ENCODE data around the gene GNA14. TPM values are rescaled to one million over a fixed set of nuclear protein-coding genes. Genes with fewer than 3 reads are reported as not detected.
A peak's percentile ranks its signal among the peaks of the same experiment; 100 is the strongest.

The GNA14 gene
- total RNA-seq, 2 donors from 2014 or later: 0.62 to 8.0 TPM

- peak overlapping the region; percentile 57 for H3K27ac Mint-ChIP-seq
- no peaks in the 10 kb centered on the region for H3K4me1 ChIP-seq (ENCODE audit: control insufficient read depth, insufficient read depth, low read length)
- no peak overlapping the region for H3K4me3 Mint-ChIP-seq
These were observed 114.5 kb downstream of the GNA14 start for GRCh38 chr9:77533671-77534070.

GRCh38 chr9:77532607-77533006 is 115.5 kb downstream of the GNA14 start:
- no peak overlapping the region for H3K27ac ChIP-seq (ENCODE audit: low read depth, low read length)
- Mint-ChIP-seq H3K4me3 (no peak overlapping the region), H3K27ac (peak overlapping the region; percentile 71), H3K9me3 (peaks cover 7% of the 10 kb centered on the region), H3K4me1 (peaks cover 48% of the 10 kb centered on the region), H3K36me3 (ENCODE audit: low read depth) (peaks cover 6% of the 10 kb centered on the region), H3K27me3 (ENCODE audit: insufficient read depth) (no peaks in the 10 kb centered on the region)
- TF ChIP-seq CTCF (conservative IDR thresholded peaks at IDR 0.05): no peak
- DNase-seq: peak; percentile 69
- H3K27me3 ChIP-seq (ENCODE audit: control insufficient read depth, insufficient read depth, low read length, poor library complexity, severe bottlenecking): no peaks in the 10 kb centered on the region
- H3K36me3 ChIP-seq (ENCODE audit: control insufficient read depth, insufficient read depth, low read length): no peaks in the 10 kb centered on the region
- no peaks in the 10 kb centered on the region for H3K4me1 ChIP-seq (ENCODE audit: control insufficient read depth, insufficient read depth, low read length)
- H3K9ac ChIP-seq (ENCODE audit: extremely low read depth, low read length, poor library complexity, severe bottlenecking): no peak overlapping the region
- WGBS, 2 experiments (ENCODE audit: insufficient coverage in 1 of 2, insufficient read length in 1 of 2): 70 to 78% methylated on average over 2 to 4 of the region's 5 CpGs
- H3K9me3 ChIP-seq (ENCODE audit: control insufficient read depth, low read length): no peaks in the 10 kb centered on the region
- H3K4me3 ChIP-seq (ENCODE audit: low read length): no peak overlapping the region

More at GRCh38 chr9:77533671-77534070, 114.5 kb downstream of the GNA14 start:
- H3K36me3 Mint-ChIP-seq (ENCODE audit: low read depth): peaks cover 6% of the 10 kb centered on the region
- Histone ChIP-seq H3K4me3 (ENCODE audit: low read length) (peak overlapping the region; percentile 59), H3K27me3 (ENCODE audit: control insufficient read depth, insufficient read depth, low read length, poor library complexity, severe bottlenecking) (no peaks in the 10 kb centered on the region), H3K27ac (ENCODE audit: low read depth, low read length) (no peak overlapping the region), H3K36me3 (ENCODE audit: control insufficient read depth, insufficient read depth, low read length) (no peaks in the 10 kb centered on the region), H3K9ac (ENCODE audit: extremely low read depth, low read length, poor library complexity, severe bottlenecking) (no peak overlapping the region), H3K9me3 (ENCODE audit: control insufficient read depth, low read length) (no peaks in the 10 kb centered on the region)
- DNase-seq: no peak
- no peak for TF ChIP-seq CTCF (conservative IDR thresholded peaks at IDR 0.05)
- WGBS, 2 experiments (ENCODE audit: insufficient coverage in 1 of 2, insufficient read length in 1 of 2): 78 to 100% methylated on average over 1 to 2 of the region's 3 CpGs
- H3K27me3 Mint-ChIP-seq (ENCODE audit: insufficient read depth): no peaks in the 10 kb centered on the region
- peaks cover 44% of the 10 kb centered on the region for H3K4me1 Mint-ChIP-seq
- H3K9me3 Mint-ChIP-seq: peaks cover 10% of the 10 kb centered on the region

- H3K4me1 Mint-ChIP-seq: peaks cover 46% of the 10 kb centered on the region
- H3K36me3 Mint-ChIP-seq (ENCODE audit: low read depth): peaks cover 10% of the 10 kb centered on the region
- no peaks in the 10 kb centered on the region for H3K27me3 ChIP-seq (ENCODE audit: control insufficient read depth, insufficient read depth, low read length, poor library complexity, severe bottlenecking)
- H3K27ac Mint-ChIP-seq: no peak overlapping the region
- DNase-seq: no peak
- peaks cover 7% of the 10 kb centered on the region for H3K9me3 Mint-ChIP-seq
- no peaks in the 10 kb centered on the region for H3K36me3 ChIP-seq (ENCODE audit: control insufficient read depth, insufficient read depth, low read length)
- no peaks in the 10 kb centered on the region for H3K27me3 Mint-ChIP-seq (ENCODE audit: insufficient read depth)
- H3K27ac ChIP-seq (ENCODE audit: low read depth, low read length): no peak overlapping the region
- no peak overlapping the region for H3K4me3 Mint-ChIP-seq
- no peak for TF ChIP-seq CTCF (conservative IDR thresholded peaks at IDR 0.05)
- H3K9me3 ChIP-seq (ENCODE audit: control insufficient read depth, low read length): peaks cover 9% of the 10 kb centered on the region
- H3K9ac ChIP-seq (ENCODE audit: extremely low read depth, low read length, poor library complexity, severe bottlenecking): no peak overlapping the region
- WGBS, 2 experiments (ENCODE audit: insufficient coverage in 1 of 2, insufficient read length in 1 of 2): 97 to 100% methylated on average over 3 to 4 of the region's 4 CpGs
- no peak overlapping the region for H3K4me3 ChIP-seq (ENCODE audit: low read length)
- H3K4me1 ChIP-seq (ENCODE audit: control insufficient read depth, insufficient read depth, low read length): no peaks in the 10 kb centered on the region
These were observed 116.7 kb downstream of the GNA14 start for GRCh38 chr9:77531400-77531799.
